COR-L47 (cell line): ENCODE data around the gene SUCO.
"Not testable (repeated sequence)": the region's sequence is repeated elsewhere in the genome, so short reads cannot be mapped to it uniquely, and the experiment has no call there.

Experiments used
- DNase-seq: peaks from one replicate; lab custom pipeline; 2025; lab: John Stamatoyannopoulos, UW

SUCO gene

GRCh38 chr1:172561252-172561651 is 28.3 kb downstream of the SUCO start:
- no peak for DNase-seq

- no peak for DNase-seq
Observed at GRCh38 chr1:172566196-172566997, 33.4 kb downstream of the SUCO start.

GRCh38 chr1:172567720-172568119 is 34.8 kb downstream of the SUCO start:
- no peak for DNase-seq

DNA sequence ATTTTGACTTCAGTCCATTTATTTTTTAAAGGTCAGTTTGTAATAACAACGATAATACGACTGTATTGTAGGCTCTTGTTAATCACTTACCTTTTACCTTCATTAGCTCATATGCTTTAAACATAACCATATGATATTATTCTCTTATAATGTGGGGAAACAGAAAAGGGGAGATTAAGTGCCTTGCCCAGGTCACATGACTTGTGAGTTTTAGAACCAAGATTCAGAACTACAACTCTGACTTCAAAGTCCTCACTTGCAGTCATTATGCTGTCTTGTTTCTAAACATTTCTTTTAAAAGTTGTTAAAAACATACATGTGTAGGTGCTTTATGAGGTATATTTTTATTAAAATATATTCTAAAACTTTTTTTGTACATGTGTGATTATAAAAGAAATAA is 41.1 kb downstream of the SUCO start:
- no peak for DNase-seq

GRCh38 chr1:172578586-172578985 is 45.6 kb downstream of the SUCO start:
- DNase-seq, result no peak

DNA sequence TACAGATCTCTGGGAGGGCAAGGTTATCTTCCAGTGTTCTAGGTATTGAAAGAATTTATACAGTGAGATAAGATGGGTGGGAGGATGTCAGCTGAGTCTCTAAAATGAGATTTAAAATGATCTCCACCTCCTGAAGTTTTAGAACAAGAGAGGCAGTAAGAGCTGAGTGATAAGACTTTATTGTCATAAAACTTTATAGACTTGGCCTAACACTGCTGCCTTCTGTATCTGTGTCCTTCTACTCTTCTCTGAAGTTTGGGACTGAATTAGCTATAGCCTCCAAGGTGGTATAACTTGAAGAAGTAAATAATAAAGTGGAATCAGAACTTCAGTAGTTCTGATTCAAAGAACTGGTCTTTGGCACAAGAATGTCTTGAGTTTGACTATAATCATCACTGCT is 48.3 kb downstream of the SUCO start:
- DNase-seq, result no peak

DNA sequence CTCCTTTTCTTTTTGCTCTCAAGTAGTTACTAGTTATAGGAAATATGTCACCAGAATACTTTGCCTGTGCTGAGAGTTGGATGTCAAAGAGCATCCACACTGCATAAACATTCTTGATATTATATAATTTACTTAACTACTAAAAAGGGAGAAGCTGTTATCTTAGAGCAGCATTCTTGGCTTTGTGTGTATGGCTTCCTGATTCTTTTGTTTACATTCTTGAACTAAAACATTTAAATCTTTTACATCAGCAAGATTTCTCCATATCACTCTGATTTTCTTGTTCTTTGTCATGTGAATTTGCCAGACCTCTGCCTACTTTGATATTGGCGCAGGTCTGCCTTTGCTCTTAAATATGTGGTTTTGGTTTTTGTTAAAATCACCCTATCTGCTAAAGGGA is 48.8 kb downstream of the SUCO start:
- no peak for DNase-seq

DNA sequence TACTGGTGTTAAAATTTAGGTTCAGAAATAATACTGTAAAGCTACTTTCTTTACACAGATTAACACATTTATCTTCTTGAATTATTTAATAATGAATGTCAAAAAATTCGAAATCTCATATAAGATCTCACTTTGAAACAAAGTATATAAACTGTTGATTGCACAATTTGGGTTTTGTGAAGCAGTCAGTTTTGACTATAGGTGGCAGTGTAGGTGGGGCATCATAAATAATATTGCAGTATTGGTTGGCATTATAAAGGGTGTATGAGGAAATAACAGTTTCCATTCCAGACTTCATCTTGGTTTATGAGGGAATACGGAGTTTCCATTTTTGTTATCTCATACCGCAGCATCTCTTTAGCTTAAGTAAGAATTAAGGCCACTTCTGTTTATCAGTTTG is 49.9 kb downstream of the SUCO start:
- no peak for DNase-seq

DNA sequence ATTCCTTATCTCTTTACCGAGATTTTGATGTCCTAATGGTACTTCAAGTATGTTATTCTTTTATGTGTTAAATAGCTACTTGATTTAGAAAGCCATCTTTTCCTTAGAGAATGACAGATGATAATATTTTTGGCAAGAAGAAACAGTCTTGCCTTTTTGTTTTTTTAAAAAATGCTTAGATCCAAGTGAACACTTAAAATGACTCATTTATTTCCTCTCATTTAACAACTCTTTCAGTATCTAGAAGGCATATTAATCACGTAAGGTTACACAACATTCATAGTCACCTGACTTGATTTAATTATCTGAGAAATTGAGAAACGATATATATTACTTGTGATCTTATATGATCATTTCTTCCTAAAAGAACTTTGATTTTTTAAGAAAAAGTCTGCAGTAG is 52.4 kb downstream of the SUCO start:
- DNase-seq, result no peak

DNA sequence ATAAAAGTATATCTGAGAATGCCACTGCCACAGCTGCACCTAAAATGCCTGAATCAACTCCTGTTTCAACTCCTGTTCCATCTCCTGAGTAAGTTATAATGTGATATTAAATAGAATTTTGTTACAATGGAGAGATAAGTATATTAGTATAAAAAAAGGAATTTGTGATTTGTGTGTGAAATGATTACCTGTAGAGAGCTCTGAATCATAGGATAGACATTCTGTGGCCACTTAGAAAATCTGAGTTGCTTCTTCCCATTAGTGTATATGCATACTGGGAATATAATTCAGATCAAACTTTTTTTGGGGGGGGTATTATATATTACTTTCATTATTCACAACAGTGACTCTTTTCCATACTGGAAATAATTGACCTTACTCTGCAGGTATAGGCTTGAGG is 52.9 kb downstream of the SUCO start:
- no peak for DNase-seq

DNA sequence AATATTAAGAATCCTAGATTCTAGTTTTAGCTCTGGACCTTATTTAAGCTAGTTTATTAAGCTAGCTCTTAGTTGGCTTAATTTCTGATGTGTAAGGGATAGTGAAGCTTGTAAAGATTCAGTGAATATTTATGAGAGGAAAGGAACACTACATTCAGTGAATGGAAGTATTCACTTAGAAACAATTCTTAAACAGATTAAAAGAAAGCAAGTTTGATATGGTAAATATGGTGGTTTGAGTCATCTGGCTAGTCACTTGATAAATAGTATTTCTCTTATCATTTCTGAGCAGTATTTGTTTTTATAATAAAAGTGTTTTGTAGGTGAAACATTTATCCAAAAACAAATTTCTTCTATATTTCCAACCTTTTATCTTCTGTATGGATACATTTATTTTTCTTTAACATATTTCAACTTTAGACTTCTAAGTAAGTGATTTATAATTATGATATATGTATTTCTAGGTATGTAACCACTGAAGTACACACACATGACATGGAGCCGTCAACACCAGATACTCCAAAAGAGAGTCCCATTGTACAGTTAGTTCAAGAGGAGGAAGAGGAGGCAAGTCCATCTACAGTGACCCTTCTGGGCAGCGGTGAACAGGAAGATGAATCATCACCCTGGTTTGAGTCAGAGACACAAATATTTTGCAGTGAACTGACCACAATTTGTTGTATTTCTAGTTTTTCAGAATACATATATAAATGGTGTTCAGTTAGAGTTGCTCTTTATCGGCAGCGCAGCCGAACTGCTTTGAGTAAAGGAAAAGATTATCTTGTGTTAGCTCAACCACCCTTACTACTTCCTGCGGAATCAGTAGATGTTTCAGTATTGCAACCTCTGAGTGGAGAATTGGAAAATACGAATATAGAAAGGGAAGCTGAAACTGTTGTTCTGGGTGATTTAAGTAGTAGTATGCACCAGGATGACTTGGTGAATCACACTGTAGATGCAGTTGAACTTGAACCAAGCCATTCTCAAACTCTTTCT is 55.6 kb downstream of the SUCO start:
- DNase-seq, result no peak

DNA sequence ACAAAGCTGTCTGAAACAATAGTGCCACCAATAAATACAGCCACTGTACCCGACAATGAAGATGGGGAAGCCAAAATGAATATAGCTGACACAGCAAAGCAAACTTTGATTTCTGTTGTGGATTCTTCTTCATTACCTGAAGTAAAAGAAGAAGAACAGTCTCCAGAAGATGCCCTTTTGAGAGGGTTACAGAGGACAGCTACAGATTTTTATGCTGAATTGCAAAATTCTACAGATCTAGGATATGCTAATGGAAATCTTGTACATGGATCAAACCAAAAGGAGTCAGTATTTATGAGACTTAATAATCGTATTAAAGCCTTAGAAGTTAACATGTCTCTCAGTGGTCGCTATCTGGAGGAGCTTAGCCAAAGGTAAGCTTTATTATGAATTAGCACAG is 56.6 kb downstream of the SUCO start:
- DNase-seq, result no peak

GRCh38 chr1:172591429-172591828 is 58.5 kb downstream of the SUCO start:
- DNase-seq, result not testable (repeated sequence)

DNA sequence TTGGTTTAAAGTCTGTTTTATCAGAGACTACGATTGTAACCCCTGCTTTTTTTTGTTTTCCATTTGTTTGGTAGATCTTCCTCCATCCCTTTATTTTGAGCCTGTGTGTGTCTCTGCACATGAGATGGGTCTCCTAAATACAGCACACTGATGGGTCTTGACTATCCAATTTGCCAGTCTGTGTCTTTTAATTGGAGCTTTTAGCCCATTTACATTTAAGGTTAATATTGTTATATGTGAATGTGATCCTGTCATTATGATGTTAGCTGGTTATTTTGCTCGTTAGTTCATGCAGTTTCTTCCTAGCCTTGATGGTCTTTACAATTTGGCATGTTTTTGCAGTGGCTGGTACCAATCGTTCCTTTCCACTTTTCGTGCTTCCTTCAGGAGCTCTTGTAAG is 62.1 kb downstream of the SUCO start:
- DNase-seq, result not testable (repeated sequence)

DNA sequence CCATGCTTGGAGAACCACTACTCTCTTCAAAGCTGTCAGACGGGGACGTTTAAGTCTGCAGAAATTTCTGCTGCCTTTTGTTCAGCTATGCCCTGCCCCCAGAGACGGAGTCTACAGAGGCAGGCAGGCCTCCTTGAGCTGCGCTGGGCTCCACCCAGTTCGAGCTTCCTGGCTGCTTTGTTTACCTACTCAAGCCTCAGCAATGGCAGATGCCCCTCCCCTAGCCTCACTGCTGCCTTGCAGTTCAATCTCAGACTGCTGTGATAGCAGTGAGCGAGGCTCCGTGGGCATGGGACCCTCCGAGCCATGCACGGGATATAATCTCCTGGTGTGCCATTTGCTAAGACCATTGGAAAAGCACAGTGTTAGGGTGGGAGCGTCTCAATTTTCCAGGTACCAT is 63.8 kb downstream of the SUCO start:
- not testable (repeated sequence) for DNase-seq

DNA sequence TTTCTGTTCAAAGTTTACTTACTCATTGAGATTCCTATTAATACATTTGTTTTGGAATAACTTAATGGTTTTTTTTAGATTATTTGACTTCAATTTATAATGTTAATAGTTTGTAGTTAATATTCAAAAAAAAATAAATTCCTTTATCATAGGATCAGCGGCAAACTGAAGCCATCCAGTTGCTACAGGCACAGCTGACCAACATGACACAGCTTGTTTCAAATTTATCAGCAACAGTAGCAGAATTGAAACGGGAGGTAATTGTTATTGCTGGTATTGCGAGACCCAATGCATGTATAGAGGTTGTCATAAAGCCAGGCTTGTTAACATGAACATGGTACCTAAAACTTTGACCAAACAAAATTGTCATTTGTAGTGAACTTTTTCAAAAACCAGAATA is 67.0 kb downstream of the SUCO start:
- DNase-seq, result no peak

GRCh38 chr1:172600615-172601014 is 67.7 kb downstream of the SUCO start:
- DNase-seq, result no peak

DNA sequence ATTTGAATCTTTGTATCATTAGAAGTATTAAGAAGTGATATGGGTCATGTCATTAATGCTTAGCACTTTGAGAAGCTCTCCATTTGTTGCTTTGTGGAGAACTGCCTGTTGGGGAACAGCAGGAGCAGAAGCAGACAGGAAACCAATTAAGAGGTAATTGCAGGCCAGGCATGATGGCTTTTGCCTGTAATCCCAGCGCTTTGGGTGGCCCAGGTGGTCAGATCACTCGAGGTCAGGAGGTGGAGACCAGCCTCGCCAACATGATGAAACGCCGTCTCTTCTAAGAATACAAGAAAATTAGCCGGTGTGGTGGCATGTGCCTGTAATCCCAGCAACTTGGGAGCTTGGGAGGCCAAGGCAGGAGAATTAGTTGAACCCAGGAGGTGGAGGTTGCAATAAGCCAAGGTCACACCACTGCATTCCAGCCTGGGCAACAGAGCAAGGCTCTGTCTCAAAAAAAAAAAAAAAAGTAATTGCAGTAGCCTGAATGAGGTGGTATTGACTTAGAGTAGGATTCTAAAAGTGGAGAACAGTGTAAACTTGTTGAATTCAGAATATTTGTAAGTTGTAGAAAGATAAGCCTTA is 68.2 kb downstream of the SUCO start:
- DNase-seq, result no peak

- DNase-seq, result peak; percentile 43
Observed at GRCh38 chr1:172602706-172603105, 69.8 kb downstream of the SUCO start.

GRCh38 chr1:172603816-172604215 is 70.9 kb downstream of the SUCO start:
- no peak for DNase-seq

GRCh38 chr1:172605641-172606040 is 72.7 kb downstream of the SUCO start:
- DNase-seq, result no peak

DNA sequence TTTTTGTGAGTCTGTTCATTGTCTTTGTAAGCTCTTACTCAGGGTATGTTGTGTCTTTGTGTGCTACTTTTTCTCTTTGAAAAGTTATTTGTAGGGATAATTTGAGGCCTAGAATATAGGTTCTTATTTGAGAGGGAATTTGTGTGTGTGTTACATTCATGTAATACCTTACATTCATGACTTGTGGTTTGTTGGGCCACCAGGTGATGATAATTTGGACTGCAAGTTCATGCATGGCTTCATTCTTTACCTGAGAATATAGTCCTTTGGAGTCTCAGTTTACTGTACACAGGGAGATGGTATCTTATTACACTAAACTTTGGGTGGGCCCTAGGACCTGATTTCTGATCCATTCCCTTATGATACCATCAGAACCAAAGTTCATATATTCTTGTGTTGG is 74.2 kb downstream of the SUCO start:
- no peak for DNase-seq
